Colonic mucosa (tissue), 4 donors: ENCODE data around the gene CD40LG. TPM values are rescaled to one million over a fixed set of nuclear protein-coding genes. Genes with fewer than 3 reads are reported as not detected.

Source experiments
- DNase-seq: peaks from one replicate; pipeline ENCODE4 v3.0.0-alpha.2; 2020
- H3K27ac ChIP-seq: fragments of 200-600 bp; one replicate; pipeline ENCODE4 v1.8.0; 2021
- H3K27me3 ChIP-seq: fragments of 200-600 bp; one replicate; pipeline ENCODE4 v1.8.0; 2021
- H3K36me3 ChIP-seq: fragments of 200-600 bp; one replicate; pipeline ENCODE4 v1.8.0; 2021
- H3K4me1 ChIP-seq: fragments of 200-600 bp; one replicate; pipeline ENCODE4 v1.8.0; 2021; ENCODE audit warnings: mild to moderate bottlenecking
- H3K4me3 ChIP-seq: fragments of 200-600 bp; one replicate; pipeline ENCODE4 v1.8.0; 2021
- H3K9ac ChIP-seq, 2 donors: one replicate each; pipeline ENCODE4 v1.7.0; 2013; ENCODE audit warnings: control low read depth in 2 of 2, low read depth in 2 of 2, low read length in 2 of 2
- H3K9me3 ChIP-seq: fragments of 200-600 bp; one replicate; pipeline ENCODE4 v1.8.0; 2021
- CTCF ChIP-seq: fragments of 200-600 bp; IDR thresholded peaks from one replicate; pipeline ENCODE4 v1.8.0; 2022; ENCODE audit warnings: antibody characterized with exemption, mild to moderate bottlenecking
- intact Hi-C: fragments of 100-400 bp; cut with DNase I; formaldehyde crosslinking; loops from one replicate; pipeline ENCODE4 v1.14.1; 2022
- total RNA-seq, 2 donors: library from RNA; stranded (reverse); fragmentation: NEBNext Ultra II Directional in 1 of 2; extraction: Animal tissue kit (Norgen Biotek cat#: 25700) in 1 of 2; gene quantifications; one replicate each; pipeline ENCODE4 v1.2.1, GENCODE V29; 2021
- donor health status: healthy.
- donor health status: DM: no; HTN: no; CAD: no.
- donor health status: DM: no; HTN: no; CAD: no.

CD40LG gene
- total RNA-seq, 2 donors from 2014 or later = 0.44 to 0.69 TPM

GRCh38 chrX:136630881-136631280 is 17.1 kb upstream of the CD40LG start:
- intact Hi-C loops = no loop called here
- H3K4me1 ChIP-seq = no peaks in the 10 kb centered on the region
- no peaks in the 10 kb centered on the region for H3K36me3 ChIP-seq
- no peaks in the 10 kb centered on the region for H3K27me3 ChIP-seq
- no peaks in the 10 kb centered on the region for H3K9me3 ChIP-seq
- H3K4me3 ChIP-seq = no peak overlapping the region
- H3K9ac ChIP-seq = no peak overlapping the region
- no peak for DNase-seq
- H3K27ac ChIP-seq = no peak overlapping the region
- no peak for TF ChIP-seq CTCF

- no peak for DNase-seq
- Histone ChIP-seq H3K27ac (no peak overlapping the region), H3K27me3 (no peaks in the 10 kb centered on the region), H3K9ac (no peak overlapping the region), H3K9me3 (no peaks in the 10 kb centered on the region), H3K4me1 (no peaks in the 10 kb centered on the region), H3K36me3 (no peaks in the 10 kb centered on the region), H3K4me3 (no peak overlapping the region)
- no peak for TF ChIP-seq CTCF
- intact Hi-C loops = no loop called here
Observed at GRCh38 chrX:136635235-136635634, 12.7 kb upstream of the CD40LG start.

- H3K4me1 ChIP-seq = no peaks in the 10 kb centered on the region
- no peaks in the 10 kb centered on the region for H3K9me3 ChIP-seq
- no peaks in the 10 kb centered on the region for H3K27me3 ChIP-seq
- intact Hi-C loops = no loop called here
- H3K4me3 ChIP-seq = no peak overlapping the region
- no peak overlapping the region for H3K27ac ChIP-seq
- no peak overlapping the region for H3K9ac ChIP-seq
- DNase-seq = no peak
- TF ChIP-seq CTCF = no peak
- H3K36me3 ChIP-seq = no peaks in the 10 kb centered on the region
Observed at GRCh38 chrX:136636121-136636520, 11.8 kb upstream of the CD40LG start.

GRCh38 chrX:136639506-136640176 is 8.3 kb upstream of the CD40LG start:
- no peaks in the 10 kb centered on the region for H3K9me3 ChIP-seq
- intact Hi-C loops = no loop called here
- no peak overlapping the region for H3K4me3 ChIP-seq
- H3K27me3 ChIP-seq = no peaks in the 10 kb centered on the region
- H3K4me1 ChIP-seq = no peaks in the 10 kb centered on the region
- DNase-seq = no peak
- no peak overlapping the region for H3K9ac ChIP-seq
- no peak for TF ChIP-seq CTCF
- H3K27ac ChIP-seq = no peak overlapping the region
- H3K36me3 ChIP-seq = no peaks in the 10 kb centered on the region

- no peak for TF ChIP-seq CTCF
- Histone ChIP-seq H3K27ac (no peak overlapping the region), H3K36me3 (no peaks in the 10 kb centered on the region), H3K4me3 (no peak overlapping the region), H3K27me3 (no peaks in the 10 kb centered on the region), H3K9me3 (no peaks in the 10 kb centered on the region), H3K4me1 (no peaks in the 10 kb centered on the region), H3K9ac (no peak overlapping the region)
- DNase-seq = no peak
- intact Hi-C loops = no loop called here
Observed at GRCh38 chrX:136643243-136643642, 4.7 kb upstream of the CD40LG start.
